OCI-LY3 (cell line): ENCODE data around the gene MAT1A.

Experiments
- CTCF ChIP-seq: fragments of 200-600, 300-600 bp; sonication (generic); IDR thresholded peaks from 2 replicates; pipeline ENCODE4 v1.5.1; 2014; ENCODE audit warnings: antibody characterized with exemption, low read length, low read depth
- EZH2phosphoT487 ChIP-seq: fragments of 200-600 bp; shearing (Covaris generic); IDR thresholded peaks from 2 replicates; pipeline ENCODE4 v1.6.1; 2018; ENCODE audit warnings: antibody characterized with exemption, mixed run types, low read depth

DNA sequence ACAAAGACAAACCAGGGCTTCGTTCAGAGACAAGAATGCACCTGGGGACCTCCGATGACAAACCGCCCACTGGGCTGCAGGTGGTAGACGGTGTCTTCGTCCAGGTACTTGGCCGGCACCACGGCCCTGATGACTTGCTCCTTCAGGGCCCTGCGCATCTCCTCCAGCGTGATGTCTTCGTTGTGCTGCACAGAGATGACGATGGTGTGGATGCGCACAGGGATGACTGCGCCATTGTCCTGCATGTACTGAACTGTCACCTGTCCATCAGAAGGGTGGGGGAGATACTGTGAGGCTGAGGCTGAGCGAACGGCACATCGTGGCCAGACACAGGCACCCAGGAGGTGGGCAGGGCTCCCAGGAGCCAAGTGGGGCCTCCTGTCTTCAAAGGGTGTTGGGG is 13.1 kb downstream of the MAT1A start:
- TF ChIP-seq CTCF (no peak), EZH2phosphoT487 (no peak)
